GM19463 (cell line): Measurements from ENCODE around the gene PSEN1.
"Not testable (repeated sequence)": the region's sequence is repeated elsewhere in the genome, so short reads cannot be mapped to it uniquely, and the experiment has no call there.

ENCODE experiments used
- ATAC-seq: cut with Tn5 transposase; IDR thresholded peaks from one replicate; pipeline ENCODE4 v1.9.1; 2021; ENCODE audit warnings: mild to moderate bottlenecking, moderate library complexity; ENCODE audit not compliant: unreplicated experiment

PSEN1 gene

GRCh38 chr14:73162251-73162650 is 25.9 kb downstream of the PSEN1 start:
- no peak for ATAC-seq

GRCh38 chr14:73166399-73166798 is 30.1 kb downstream of the PSEN1 start:
- ATAC-seq: no peak

GRCh38 chr14:73167727-73168126 is 31.4 kb downstream of the PSEN1 start:
- no peak for ATAC-seq

- ATAC-seq: no peak
Measured at GRCh38 chr14:73168274-73168673, 32.0 kb downstream of the PSEN1 start.

- no peak for ATAC-seq
Measured at GRCh38 chr14:73168691-73169090, 32.4 kb downstream of the PSEN1 start.

- ATAC-seq: not testable (repeated sequence)
Measured at GRCh38 chr14:73169855-73170254, 33.5 kb downstream of the PSEN1 start.

GRCh38 chr14:73170686-73171085 is 34.4 kb downstream of the PSEN1 start:
- no peak for ATAC-seq

GRCh38 chr14:73172500-73172899 is 36.2 kb downstream of the PSEN1 start:
- ATAC-seq: no peak

GRCh38 chr14:73173092-73173735 is 36.9 kb downstream of the PSEN1 start:
- ATAC-seq: no peak

- ATAC-seq: no peak
Measured at GRCh38 chr14:73176685-73177084, 40.4 kb downstream of the PSEN1 start.

- no peak for ATAC-seq
Measured at GRCh38 chr14:73180385-73180805, 44.1 kb downstream of the PSEN1 start.

GRCh38 chr14:73180969-73181368 is 44.7 kb downstream of the PSEN1 start:
- ATAC-seq: not testable (repeated sequence)

- no peak for ATAC-seq
Measured at GRCh38 chr14:73188501-73188911, 52.2 kb downstream of the PSEN1 start.

- no peak for ATAC-seq
Measured at GRCh38 chr14:73189651-73190050, 53.3 kb downstream of the PSEN1 start.

GRCh38 chr14:73191441-73191840 is 55.1 kb downstream of the PSEN1 start:
- no peak for ATAC-seq

GRCh38 chr14:73194306-73194705 is 58.0 kb downstream of the PSEN1 start:
- not testable (repeated sequence) for ATAC-seq

GRCh38 chr14:73198253-73198652 is 61.9 kb downstream of the PSEN1 start:
- ATAC-seq: no peak

GRCh38 chr14:73203527-73203926 is 67.2 kb downstream of the PSEN1 start:
- ATAC-seq: no peak

- no peak for ATAC-seq
Measured at GRCh38 chr14:73207615-73208014, 71.3 kb downstream of the PSEN1 start.

- ATAC-seq: no peak
Measured at GRCh38 chr14:73208390-73208789, 72.1 kb downstream of the PSEN1 start.

- no peak for ATAC-seq
Measured at GRCh38 chr14:73208846-73209245, 72.5 kb downstream of the PSEN1 start.

- ATAC-seq: no peak
Measured at GRCh38 chr14:73209953-73210352, 73.6 kb downstream of the PSEN1 start.
